ENCODE data around the gene GALNT15. TPM values are rescaled to one million over a fixed set of nuclear protein-coding genes. Genes with fewer than 3 reads are reported as not detected.

GALNT15 gene
- total RNA-seq, 1 donor from 2014 or later = 0.95 TPM

DNA sequence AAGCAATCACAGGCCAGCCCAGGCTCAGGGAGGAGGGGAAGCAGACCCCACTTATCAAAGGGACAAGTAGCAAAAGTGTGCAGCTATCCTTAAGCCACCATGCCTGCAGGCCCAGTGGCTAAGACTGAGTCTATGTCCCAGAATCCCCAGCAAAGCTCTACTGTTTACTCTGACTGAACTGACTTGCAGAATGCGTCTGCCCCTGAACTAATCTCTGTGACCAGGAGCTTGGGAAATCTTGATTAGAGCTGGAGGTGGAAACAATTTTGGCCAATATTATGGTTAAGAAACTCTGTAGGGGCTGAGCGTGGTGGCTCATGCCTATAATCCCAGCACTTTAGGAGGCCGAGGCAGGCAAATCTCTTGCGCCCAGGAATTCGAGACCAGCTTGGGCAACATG, 67.7 kb downstream of the GALNT15 start:
- Histone ChIP-seq H3K27me3 (ENCODE audit: insufficient read depth, low read length) (no peaks in the 10 kb centered on the region), H3K4me2 (ENCODE audit: low read length) (no peak overlapping the region), H2AFZ (ENCODE audit: low read depth, low read length) (no peak overlapping the region), H3K4me1 (ENCODE audit: insufficient read depth, low read length) (peaks cover 11% of the 10 kb centered on the region), H3K4me3 (ENCODE audit: insufficient read depth, low read depth, low read length) (no peak overlapping the region), H4K20me1 (ENCODE audit: insufficient read depth, low read length) (no peaks in the 10 kb centered on the region), H3K79me2 (ENCODE audit: insufficient read depth, low read length) (no peaks in the 10 kb centered on the region), H3K27ac (ENCODE audit: low read depth, low read length) (no peak overlapping the region), H3K9me3 (ENCODE audit: insufficient read depth, low read depth, low read length) (no peaks in the 10 kb centered on the region), H3K36me3 (ENCODE audit: insufficient read depth, low read length) (no peaks in the 10 kb centered on the region), H3K9ac (ENCODE audit: low read length) (no peak overlapping the region)
- no peak overlapping the region for H3K4me3 Mint-ChIP-seq (ENCODE audit: unreplicated experiment)
- no peaks in the 10 kb centered on the region for H3K9me3 Mint-ChIP-seq (ENCODE audit: unreplicated experiment)
- TF ChIP-seq, protein P1, sequence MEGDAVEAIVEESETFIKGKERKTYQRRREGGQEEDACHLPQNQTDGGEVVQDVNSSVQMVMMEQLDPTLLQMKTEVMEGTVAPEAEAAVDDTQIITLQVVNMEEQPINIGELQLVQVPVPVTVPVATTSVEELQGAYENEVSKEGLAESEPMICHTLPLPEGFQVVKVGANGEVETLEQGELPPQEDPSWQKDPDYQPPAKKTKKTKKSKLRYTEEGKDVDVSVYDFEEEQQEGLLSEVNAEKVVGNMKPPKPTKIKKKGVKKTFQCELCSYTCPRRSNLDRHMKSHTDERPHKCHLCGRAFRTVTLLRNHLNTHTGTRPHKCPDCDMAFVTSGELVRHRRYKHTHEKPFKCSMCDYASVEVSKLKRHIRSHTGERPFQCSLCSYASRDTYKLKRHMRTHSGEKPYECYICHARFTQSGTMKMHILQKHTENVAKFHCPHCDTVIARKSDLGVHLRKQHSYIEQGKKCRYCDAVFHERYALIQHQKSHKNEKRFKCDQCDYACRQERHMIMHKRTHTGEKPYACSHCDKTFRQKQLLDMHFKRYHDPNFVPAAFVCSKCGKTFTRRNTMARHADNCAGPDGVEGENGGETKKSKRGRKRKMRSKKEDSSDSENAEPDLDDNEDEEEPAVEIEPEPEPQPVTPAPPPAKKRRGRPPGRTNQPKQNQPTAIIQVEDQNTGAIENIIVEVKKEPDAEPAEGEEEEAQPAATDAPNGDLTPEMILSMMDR (IDR thresholded peaks at IDR 0.05; ENCODE audit: insufficient read depth, low read depth, low read length) = no peak
- TF ChIP-seq EZH2 (IDR thresholded peaks at IDR 0.05; ENCODE audit: insufficient read depth, low read length) = no peak
- peaks cover 11% of the 10 kb centered on the region for H3K4me1 Mint-ChIP-seq (ENCODE audit: low read depth, unreplicated experiment)
- H3K27ac Mint-ChIP-seq (ENCODE audit: unreplicated experiment) = no peak overlapping the region
- DNase-seq (ENCODE audit: low read depth) (no peak), FAIRE-seq (no peak)
- H3K27me3 Mint-ChIP-seq (ENCODE audit: low read depth, unreplicated experiment) = peaks cover 4% of the 10 kb centered on the region
- H3K36me3 Mint-ChIP-seq (ENCODE audit: low read depth, unreplicated experiment) = peaks cover 4% of the 10 kb centered on the region

DNA sequence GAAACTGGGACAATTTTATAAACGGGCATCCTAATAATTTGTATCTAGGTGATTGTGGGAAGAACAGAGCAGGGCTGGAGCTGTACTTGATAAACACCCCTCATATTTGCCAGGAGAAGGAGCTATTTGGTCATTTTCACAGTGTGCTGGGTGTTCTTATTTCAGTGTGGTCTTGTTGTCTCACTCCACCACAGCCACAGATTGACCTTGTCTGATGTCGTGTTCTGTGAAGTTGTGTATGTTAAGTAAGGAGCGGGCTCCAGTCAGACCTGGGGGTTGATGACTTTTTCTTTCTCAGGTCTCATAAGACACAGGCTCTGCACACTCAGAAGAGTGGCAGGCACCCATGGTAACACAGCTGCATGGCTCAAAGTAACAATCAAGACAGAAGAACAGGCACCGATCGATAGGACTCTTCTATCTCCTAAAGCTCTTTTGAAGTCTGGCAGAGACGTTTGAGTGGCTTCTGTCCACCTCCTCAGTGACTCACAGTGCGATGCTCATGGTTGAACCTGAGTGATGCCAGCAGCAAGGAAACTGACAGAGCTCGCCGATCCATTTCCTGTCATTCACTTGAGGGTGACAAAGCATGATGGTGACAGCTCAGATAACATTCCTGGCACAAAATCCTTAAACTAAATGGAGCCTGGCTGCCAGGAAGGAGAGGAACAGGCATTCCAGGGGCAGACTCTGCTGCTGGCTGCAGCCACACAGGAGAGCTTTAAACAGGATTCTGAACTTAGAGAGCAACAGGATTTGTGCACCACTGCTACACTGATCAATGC, 69.4 kb downstream of the GALNT15 start:
- peaks cover 4% of the 10 kb centered on the region for H3K27me3 Mint-ChIP-seq (ENCODE audit: low read depth, unreplicated experiment)
- peak; percentile 39 for DNase-seq (ENCODE audit: low read depth)

More for the DNA sequence above, 69.4 kb downstream of the GALNT15 start:
- Histone ChIP-seq H3K4me1 (ENCODE audit: insufficient read depth, low read length) (peaks cover 11% of the 10 kb centered on the region), H2AFZ (ENCODE audit: low read depth, low read length) (peak overlapping the region; percentile 40), H3K4me3 (ENCODE audit: insufficient read depth, low read depth, low read length) (no peak overlapping the region), H3K79me2 (ENCODE audit: insufficient read depth, low read length) (no peaks in the 10 kb centered on the region), H3K36me3 (ENCODE audit: insufficient read depth, low read length) (no peaks in the 10 kb centered on the region), H4K20me1 (ENCODE audit: insufficient read depth, low read length) (no peaks in the 10 kb centered on the region), H3K4me2 (ENCODE audit: low read length) (peak overlapping the region; percentile 32), H3K27me3 (ENCODE audit: insufficient read depth, low read length) (no peaks in the 10 kb centered on the region), H3K9me3 (ENCODE audit: insufficient read depth, low read depth, low read length) (no peaks in the 10 kb centered on the region), H3K27ac (ENCODE audit: low read depth, low read length) (no peak overlapping the region), H3K9ac (ENCODE audit: low read length) (no peak overlapping the region)
- Mint-ChIP-seq H3K9me3 (ENCODE audit: unreplicated experiment) (no peaks in the 10 kb centered on the region), H3K27ac (ENCODE audit: unreplicated experiment) (peak overlapping the region; percentile 59), H3K4me1 (ENCODE audit: low read depth, unreplicated experiment) (peaks cover 17% of the 10 kb centered on the region), H3K4me3 (ENCODE audit: unreplicated experiment) (no peak overlapping the region), H3K36me3 (ENCODE audit: low read depth, unreplicated experiment) (no peaks in the 10 kb centered on the region)
- no peak for FAIRE-seq
- TF ChIP-seq, protein P1 (IDR thresholded peaks at IDR 0.05; ENCODE audit: insufficient read depth, low read depth, low read length) = no peak
- TF ChIP-seq EZH2 (IDR thresholded peaks at IDR 0.05; ENCODE audit: insufficient read depth, low read length) = no peak

All from astrocyte (in vitro differentiated cells and primary cell).